ENCODE results near the gene FAM3C.

- no peak for TF ChIP-seq CTCF (IDR thresholded peaks at IDR 0.05)
- no peak for TF ChIP-seq POLR2A (IDR thresholded peaks at IDR 0.05)
- no peak for TF ChIP-seq POLR2AphosphoS5 (IDR thresholded peaks at IDR 0.05)
Observed at GRCh38 chr7:121323515-121324302, 72.4 kb downstream of the FAM3C start.

Measured in stomach (tissue), 4 donors.